Activated T-cell treated with anti-CD3 and anti-CD28 coated beads, Interleukin-2, amount 50 U/mL, for 4 hours (primary cell): ENCODE measurements around the gene FXN. TPM values are rescaled to one million over a fixed set of nuclear protein-coding genes. Genes with fewer than 3 reads are reported as not detected.

ENCODE experiments used
- ATAC-seq, 2 donors: fragments of 200-7000 bp; cut with Tn5 transposase; one replicate each; pipeline ENCODE4 v1.10.0; 2021
- DNase-seq: peaks from one replicate; pipeline ENCODE4 v3.0.0-alpha.2; 2020
- H3K27me3 Mint-ChIP-seq: one replicate; pipeline ENCODE4 v1.8.0; 2021; ENCODE audit warnings: low read depth, mixed read lengths
- H3K36me3 Mint-ChIP-seq: one replicate; pipeline ENCODE4 v1.8.0; 2022; ENCODE audit warnings: mixed read lengths; ENCODE audit not compliant: insufficient read depth
- H3K4me1 Mint-ChIP-seq: one replicate; pipeline ENCODE4 v1.8.0; 2021; ENCODE audit warnings: low read depth, mixed read lengths
- H3K4me3 Mint-ChIP-seq: one replicate; pipeline ENCODE4 v1.8.0; 2021; ENCODE audit warnings: mild to moderate bottlenecking, moderate library complexity, mixed read lengths
- H3K9me3 Mint-ChIP-seq: one replicate; pipeline ENCODE4 v1.8.0; 2021; ENCODE audit warnings: mixed read lengths
- total RNA-seq, 3 donors: library from RNA; stranded (reverse); gene quantifications; one replicate each; pipeline ENCODE4 v1.2.1, GENCODE V29; 2021

Gene FXN
- total RNA-seq, 3 donors from 2014 or later: 46.4 to 49.4 (median 46.7) TPM

GRCh38 chr9:69066955-69067354, 31.4 kb downstream of the FXN start:
- H3K4me1 Mint-ChIP-seq: no peaks in the 10 kb centered on the region
- no peak overlapping the region for H3K4me3 Mint-ChIP-seq
- H3K36me3 Mint-ChIP-seq: peaks cover 31% of the 10 kb centered on the region
- H3K9me3 Mint-ChIP-seq: no peaks in the 10 kb centered on the region
- ATAC-seq: no peak
- no peak for DNase-seq
- H3K27me3 Mint-ChIP-seq: no peaks in the 10 kb centered on the region

GRCh38 chr9:69070201-69070600, 34.6 kb downstream of the FXN start:
- no peak overlapping the region for H3K4me3 Mint-ChIP-seq
- ATAC-seq (no peak), DNase-seq (no peak)
- peaks cover 36% of the 10 kb centered on the region for H3K36me3 Mint-ChIP-seq
- no peaks in the 10 kb centered on the region for H3K27me3 Mint-ChIP-seq
- H3K4me1 Mint-ChIP-seq: no peaks in the 10 kb centered on the region
- no peaks in the 10 kb centered on the region for H3K9me3 Mint-ChIP-seq

GRCh38 chr9:69071059-69071458, 35.5 kb downstream of the FXN start:
- Mint-ChIP-seq H3K9me3 (no peaks in the 10 kb centered on the region), H3K4me1 (no peaks in the 10 kb centered on the region), H3K4me3 (no peak overlapping the region), H3K27me3 (no peaks in the 10 kb centered on the region), H3K36me3 (peaks cover 33% of the 10 kb centered on the region)
- no peak for ATAC-seq
- no peak for DNase-seq

- Mint-ChIP-seq H3K4me1 (no peaks in the 10 kb centered on the region), H3K36me3 (peaks cover 20% of the 10 kb centered on the region), H3K27me3 (no peaks in the 10 kb centered on the region), H3K9me3 (no peaks in the 10 kb centered on the region), H3K4me3 (no peak overlapping the region)
- DNase-seq (no peak), ATAC-seq (no peak)
Measured at GRCh38 chr9:69073103-69073502, 37.6 kb downstream of the FXN start.

GRCh38 chr9:69074801-69075200, 39.2 kb downstream of the FXN start:
- no peak for DNase-seq
- H3K4me3 Mint-ChIP-seq: no peak overlapping the region
- no peaks in the 10 kb centered on the region for H3K9me3 Mint-ChIP-seq
- ATAC-seq: no peak
- H3K36me3 Mint-ChIP-seq: peaks cover 20% of the 10 kb centered on the region
- no peaks in the 10 kb centered on the region for H3K27me3 Mint-ChIP-seq
- no peaks in the 10 kb centered on the region for H3K4me1 Mint-ChIP-seq

- no peak for ATAC-seq
- DNase-seq: no peak
- Mint-ChIP-seq H3K27me3 (no peaks in the 10 kb centered on the region), H3K4me3 (no peak overlapping the region), H3K4me1 (no peaks in the 10 kb centered on the region), H3K36me3 (peaks cover 24% of the 10 kb centered on the region), H3K9me3 (peaks cover 5% of the 10 kb centered on the region)
Measured at GRCh38 chr9:69076550-69076949, 41.0 kb downstream of the FXN start.

GRCh38 chr9:69078069-69078468, 42.5 kb downstream of the FXN start:
- DNase-seq (no peak), ATAC-seq (no peak)
- Mint-ChIP-seq H3K4me3 (no peak overlapping the region), H3K4me1 (no peaks in the 10 kb centered on the region), H3K9me3 (peaks cover 5% of the 10 kb centered on the region), H3K36me3 (peaks cover 14% of the 10 kb centered on the region), H3K27me3 (no peaks in the 10 kb centered on the region)

GRCh38 chr9:69078581-69078980, 43.0 kb downstream of the FXN start:
- ATAC-seq (no peak), DNase-seq (no peak)
- Mint-ChIP-seq H3K4me1 (no peaks in the 10 kb centered on the region), H3K4me3 (no peak overlapping the region), H3K9me3 (peaks cover 5% of the 10 kb centered on the region), H3K36me3 (peaks cover 10% of the 10 kb centered on the region), H3K27me3 (no peaks in the 10 kb centered on the region)

- H3K27me3 Mint-ChIP-seq: no peaks in the 10 kb centered on the region
- no peak overlapping the region for H3K4me3 Mint-ChIP-seq
- H3K36me3 Mint-ChIP-seq: peaks cover 10% of the 10 kb centered on the region
- H3K4me1 Mint-ChIP-seq: no peaks in the 10 kb centered on the region
- peaks cover 5% of the 10 kb centered on the region for H3K9me3 Mint-ChIP-seq
- ATAC-seq (no peak), DNase-seq (no peak)
Measured at GRCh38 chr9:69079186-69079585, 43.6 kb downstream of the FXN start.

- Mint-ChIP-seq H3K9me3 (peaks cover 5% of the 10 kb centered on the region), H3K4me3 (no peak overlapping the region), H3K27me3 (no peaks in the 10 kb centered on the region), H3K4me1 (no peaks in the 10 kb centered on the region), H3K36me3 (peaks cover 10% of the 10 kb centered on the region)
- DNase-seq (no peak), ATAC-seq (no peak)
Measured at GRCh38 chr9:69081261-69081660, 45.7 kb downstream of the FXN start.

- H3K27me3 Mint-ChIP-seq: no peaks in the 10 kb centered on the region
- H3K4me3 Mint-ChIP-seq: no peak overlapping the region
- peaks cover 10% of the 10 kb centered on the region for H3K36me3 Mint-ChIP-seq
- peaks cover 5% of the 10 kb centered on the region for H3K9me3 Mint-ChIP-seq
- ATAC-seq (no peak), DNase-seq (no peak)
- no peaks in the 10 kb centered on the region for H3K4me1 Mint-ChIP-seq
Measured at GRCh38 chr9:69083321-69083720, 47.8 kb downstream of the FXN start.

- no peak for ATAC-seq
- peaks cover 5% of the 10 kb centered on the region for H3K36me3 Mint-ChIP-seq
- H3K4me3 Mint-ChIP-seq: no peak overlapping the region
- no peak for DNase-seq
- H3K27me3 Mint-ChIP-seq: no peaks in the 10 kb centered on the region
- H3K9me3 Mint-ChIP-seq: peaks cover 5% of the 10 kb centered on the region
- H3K4me1 Mint-ChIP-seq: no peaks in the 10 kb centered on the region
Measured at GRCh38 chr9:69085569-69086283, 50.2 kb downstream of the FXN start.

GRCh38 chr9:69086312-69086711, 50.8 kb downstream of the FXN start:
- no peaks in the 10 kb centered on the region for H3K4me1 Mint-ChIP-seq
- DNase-seq (no peak), ATAC-seq (no peak)
- H3K4me3 Mint-ChIP-seq: no peak overlapping the region
- H3K36me3 Mint-ChIP-seq: peaks cover 2% of the 10 kb centered on the region
- peaks cover under 1% of the 10 kb centered on the region for H3K9me3 Mint-ChIP-seq
- H3K27me3 Mint-ChIP-seq: no peaks in the 10 kb centered on the region

- DNase-seq (no peak), ATAC-seq (no peak)
- H3K36me3 Mint-ChIP-seq: peaks cover 2% of the 10 kb centered on the region
- no peaks in the 10 kb centered on the region for H3K27me3 Mint-ChIP-seq
- no peaks in the 10 kb centered on the region for H3K4me1 Mint-ChIP-seq
- H3K4me3 Mint-ChIP-seq: no peak overlapping the region
- no peaks in the 10 kb centered on the region for H3K9me3 Mint-ChIP-seq
Measured at GRCh38 chr9:69086769-69087168, 51.2 kb downstream of the FXN start.

- H3K4me1 Mint-ChIP-seq: no peaks in the 10 kb centered on the region
- H3K36me3 Mint-ChIP-seq: peaks cover 2% of the 10 kb centered on the region
- H3K27me3 Mint-ChIP-seq: no peaks in the 10 kb centered on the region
- no peak overlapping the region for H3K4me3 Mint-ChIP-seq
- DNase-seq (no peak), ATAC-seq (no peak)
- H3K9me3 Mint-ChIP-seq: no peaks in the 10 kb centered on the region
Measured at GRCh38 chr9:69089082-69089481, 53.5 kb downstream of the FXN start.
